ENCODE results near the gene RAPGEF1.
"Not testable (repeated sequence)": the region's sequence is repeated elsewhere in the genome, so short reads cannot be mapped to it uniquely, and the experiment has no call there.

RAPGEF1 gene

GRCh38 chr9:131669269-131670157 lies 70.4 kb downstream of the RAPGEF1 start:
- peak overlapping the region; percentile 14; the same call in 1 of the 2 replicates for H3K9ac ChIP-seq (ENCODE audit: low read depth, low read length)
- H3K4me3 ChIP-seq (ENCODE audit: low read length): no peak overlapping the region
- no peaks in the 10 kb centered on the region for H3K27me3 ChIP-seq (ENCODE audit: insufficient read depth, low read length)
- no peaks in the 10 kb centered on the region for H3K9me3 ChIP-seq (ENCODE audit: insufficient read depth, low read depth, low read length)
- H3K36me3 ChIP-seq (ENCODE audit: insufficient read depth, low read depth, low read length): no peaks in the 10 kb centered on the region
- H3K4me1 ChIP-seq (ENCODE audit: insufficient read depth, low read length): peaks cover 30% of the 10 kb centered on the region
- H3K27ac ChIP-seq (ENCODE audit: low read length): no peak overlapping the region

- Histone ChIP-seq H3K4me3 (ENCODE audit: low read length) (no peak overlapping the region), H3K27me3 (ENCODE audit: insufficient read depth, low read length) (no peaks in the 10 kb centered on the region), H3K36me3 (ENCODE audit: insufficient read depth, low read depth, low read length) (no peaks in the 10 kb centered on the region), H3K27ac (ENCODE audit: low read length) (no peak overlapping the region), H3K4me1 (ENCODE audit: insufficient read depth, low read length) (peaks cover 26% of the 10 kb centered on the region), H3K9ac (ENCODE audit: low read depth, low read length) (no peak overlapping the region; the same call in 1 of the 2 replicates), H3K9me3 (ENCODE audit: insufficient read depth, low read depth, low read length) (no peaks in the 10 kb centered on the region)
These were observed 71.2 kb downstream of the RAPGEF1 start for GRCh38 chr9:131668439-131669268.

DNA sequence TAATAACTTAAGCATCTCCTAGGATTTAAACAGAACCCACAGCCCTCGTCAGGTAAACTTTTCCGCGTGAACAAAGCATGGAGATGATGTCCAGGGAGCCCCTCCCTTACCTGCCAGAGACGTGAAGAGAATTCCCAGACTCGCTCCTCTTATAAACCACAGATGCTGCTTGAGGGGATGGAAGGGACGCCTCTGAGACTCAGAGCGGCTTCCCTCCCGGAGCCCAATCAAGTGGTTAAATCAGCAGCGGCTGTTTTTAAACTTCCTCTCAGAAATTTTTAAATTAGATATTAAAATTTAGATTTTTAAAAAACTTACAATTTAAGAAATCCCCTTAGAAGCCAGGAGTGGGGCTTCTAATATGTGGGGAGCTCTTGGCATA lies 71.8 kb downstream of the RAPGEF1 start:
- Histone ChIP-seq H3K9ac (ENCODE audit: low read depth, low read length) (no peak overlapping the region), H3K9me3 (ENCODE audit: insufficient read depth, low read depth, low read length) (no peaks in the 10 kb centered on the region), H3K4me1 (ENCODE audit: insufficient read depth, low read length) (peaks cover 26% of the 10 kb centered on the region), H3K27me3 (ENCODE audit: insufficient read depth, low read length) (no peaks in the 10 kb centered on the region), H3K4me3 (ENCODE audit: low read length) (no peak overlapping the region), H3K36me3 (ENCODE audit: insufficient read depth, low read depth, low read length) (no peaks in the 10 kb centered on the region), H3K27ac (ENCODE audit: low read length) (no peak overlapping the region)

DNA sequence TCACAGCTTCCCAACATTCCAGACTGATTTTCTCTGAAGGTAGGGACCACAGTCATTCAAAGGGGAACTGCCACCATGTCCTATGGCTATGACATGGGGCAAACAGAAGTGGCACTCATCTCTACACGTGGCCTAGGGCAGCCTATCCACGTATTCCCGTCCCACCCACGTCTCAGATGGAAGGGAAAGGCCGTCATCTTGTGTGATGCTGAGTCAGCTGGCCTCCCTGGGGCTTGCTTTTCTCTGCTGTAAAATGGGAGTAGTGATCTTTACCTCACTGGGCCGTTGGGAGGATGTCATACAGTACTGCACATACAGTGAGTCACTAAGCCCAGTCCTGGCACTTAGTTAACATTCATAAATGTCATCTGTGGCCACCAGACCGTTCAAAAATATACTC lies 72.3 kb downstream of the RAPGEF1 start:
- H3K4me1 ChIP-seq (ENCODE audit: insufficient read depth, low read length): peaks cover 26% of the 10 kb centered on the region
- no peak overlapping the region for H3K27ac ChIP-seq (ENCODE audit: low read length)
- no peaks in the 10 kb centered on the region for H3K27me3 ChIP-seq (ENCODE audit: insufficient read depth, low read length)
- H3K36me3 ChIP-seq (ENCODE audit: insufficient read depth, low read depth, low read length): no peaks in the 10 kb centered on the region
- no peaks in the 10 kb centered on the region for H3K9me3 ChIP-seq (ENCODE audit: insufficient read depth, low read depth, low read length)
- H3K9ac ChIP-seq (ENCODE audit: low read depth, low read length): no peak overlapping the region
- H3K4me3 ChIP-seq (ENCODE audit: low read length): no peak overlapping the region

- no peak overlapping the region for H3K27ac ChIP-seq (ENCODE audit: low read length)
These were observed 73.1 kb downstream of the RAPGEF1 start for GRCh38 chr9:131666774-131667173.

GRCh38 chr9:131666029-131666428 lies 73.8 kb downstream of the RAPGEF1 start:
- Histone ChIP-seq H3K27me3 (ENCODE audit: insufficient read depth, low read length) (no peaks in the 10 kb centered on the region), H3K36me3 (ENCODE audit: insufficient read depth, low read depth, low read length) (no peaks in the 10 kb centered on the region), H3K4me3 (ENCODE audit: low read length) (no peak overlapping the region), H3K4me1 (ENCODE audit: insufficient read depth, low read length) (peaks cover 30% of the 10 kb centered on the region), H3K9ac (ENCODE audit: low read depth, low read length) (no peak overlapping the region), H3K27ac (ENCODE audit: low read length) (no peak overlapping the region), H3K9me3 (ENCODE audit: insufficient read depth, low read depth, low read length) (no peaks in the 10 kb centered on the region)

More at GRCh38 chr9:131666774-131667173, 73.1 kb downstream of the RAPGEF1 start:
- Histone ChIP-seq H3K9me3 (ENCODE audit: insufficient read depth, low read depth, low read length) (no peaks in the 10 kb centered on the region), H3K9ac (ENCODE audit: low read depth, low read length) (no peak overlapping the region), H3K4me3 (ENCODE audit: low read length) (no peak overlapping the region), H3K36me3 (ENCODE audit: insufficient read depth, low read depth, low read length) (no peaks in the 10 kb centered on the region), H3K4me1 (ENCODE audit: insufficient read depth, low read length) (peaks cover 29% of the 10 kb centered on the region), H3K27me3 (ENCODE audit: insufficient read depth, low read length) (no peaks in the 10 kb centered on the region)

DNA sequence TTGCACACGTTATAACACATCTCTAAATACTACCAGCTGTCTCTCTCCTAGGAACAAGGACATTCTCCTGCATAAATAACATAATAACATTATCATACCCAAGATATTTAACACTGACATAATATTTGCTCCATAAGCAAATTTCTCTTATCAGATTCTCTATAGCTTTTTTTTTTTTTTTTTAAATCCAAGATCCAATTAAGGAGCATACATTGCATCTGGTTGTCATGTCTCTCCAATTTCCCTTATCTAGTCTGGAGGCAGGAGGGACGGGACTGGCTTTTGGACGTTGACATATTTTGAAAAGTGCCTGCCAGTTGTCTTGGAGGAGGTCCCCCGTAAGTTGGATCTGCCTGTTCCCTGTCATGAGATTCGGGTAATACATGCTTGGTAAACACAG lies 76.6 kb downstream of the RAPGEF1 start:
- H3K9ac ChIP-seq (ENCODE audit: low read depth, low read length): no peak overlapping the region
- no peaks in the 10 kb centered on the region for H3K27me3 ChIP-seq (ENCODE audit: insufficient read depth, low read length)
- no peaks in the 10 kb centered on the region for H3K9me3 ChIP-seq (ENCODE audit: insufficient read depth, low read depth, low read length)
- no peaks in the 10 kb centered on the region for H3K36me3 ChIP-seq (ENCODE audit: insufficient read depth, low read depth, low read length)
- H3K4me3 ChIP-seq (ENCODE audit: low read length): no peak overlapping the region
- H3K4me1 ChIP-seq (ENCODE audit: insufficient read depth, low read length): peaks cover 25% of the 10 kb centered on the region
- no peak overlapping the region for H3K27ac ChIP-seq (ENCODE audit: low read length)

DNA sequence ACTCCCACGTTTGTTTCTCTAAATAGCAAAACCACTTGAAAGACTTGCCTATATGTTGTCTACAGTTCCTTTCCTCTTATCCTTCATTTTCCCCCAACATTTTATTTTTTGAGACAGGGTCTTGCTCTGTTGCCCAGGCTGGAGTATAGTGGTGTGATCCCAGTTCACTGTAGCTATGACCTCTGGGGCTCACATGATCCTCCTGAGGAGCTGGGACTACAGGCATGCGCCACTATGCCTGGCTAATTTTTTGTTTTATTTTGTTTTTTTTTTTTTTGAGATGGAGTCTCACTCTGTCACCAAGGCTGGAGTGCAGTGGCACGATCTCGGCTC lies 77.6 kb downstream of the RAPGEF1 start:
- not testable (repeated sequence) for H3K9ac ChIP-seq (ENCODE audit: low read depth, low read length)

DNA sequence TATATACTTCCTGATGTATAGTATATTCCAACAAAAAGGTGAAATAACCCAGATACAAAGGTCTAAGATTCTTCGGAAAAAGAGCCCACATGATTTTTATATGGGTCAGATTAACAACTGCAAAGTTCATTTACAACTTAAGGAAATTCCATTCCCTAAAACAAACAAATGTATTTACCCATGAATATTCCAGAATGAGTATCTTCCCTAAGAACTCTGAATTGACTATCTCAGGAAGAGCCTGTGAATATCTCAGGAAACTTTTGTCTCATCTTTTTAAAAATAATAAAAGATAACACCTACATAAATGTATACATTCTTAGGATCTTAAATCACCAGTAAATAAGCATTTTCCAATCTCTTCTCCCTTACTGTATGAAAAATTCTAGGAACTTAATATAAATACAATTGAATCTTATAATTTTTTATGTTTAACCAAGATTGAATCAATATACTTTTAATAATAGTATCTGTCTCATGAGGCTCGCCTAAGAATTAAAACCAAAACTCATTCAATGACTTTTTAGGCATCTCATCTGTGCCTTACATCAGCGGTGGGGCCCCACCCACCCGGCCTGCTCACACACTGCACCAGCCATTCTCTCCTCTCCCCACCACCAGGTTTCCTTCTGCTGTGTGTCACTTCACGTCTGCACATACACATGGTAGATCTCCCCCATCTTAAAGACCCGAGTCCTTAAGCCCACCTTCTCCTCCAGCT lies 78.1 kb downstream of the RAPGEF1 start:
- no peak overlapping the region for H3K4me3 ChIP-seq (ENCODE audit: low read length)
- no peaks in the 10 kb centered on the region for H3K36me3 ChIP-seq (ENCODE audit: insufficient read depth, low read depth, low read length)
- no peak overlapping the region for H3K9ac ChIP-seq (ENCODE audit: low read depth, low read length)
- H3K9me3 ChIP-seq (ENCODE audit: insufficient read depth, low read depth, low read length): no peaks in the 10 kb centered on the region
- H3K27me3 ChIP-seq (ENCODE audit: insufficient read depth, low read length): no peaks in the 10 kb centered on the region
- H3K4me1 ChIP-seq (ENCODE audit: insufficient read depth, low read length): peaks cover 31% of the 10 kb centered on the region
- no peak overlapping the region for H3K27ac ChIP-seq (ENCODE audit: low read length)

More for the DNA sequence above, 77.6 kb downstream of the RAPGEF1 start:
- not testable (repeated sequence) for H3K4me3 ChIP-seq (ENCODE audit: low read length); H3K36me3 ChIP-seq (ENCODE audit: insufficient read depth, low read depth, low read length); H3K9me3 ChIP-seq (ENCODE audit: insufficient read depth, low read depth, low read length); H3K27ac ChIP-seq (ENCODE audit: low read length); H3K27me3 ChIP-seq (ENCODE audit: insufficient read depth, low read length)
- peaks cover 31% of the 10 kb centered on the region for H3K4me1 ChIP-seq (ENCODE audit: insufficient read depth, low read length)

DNA sequence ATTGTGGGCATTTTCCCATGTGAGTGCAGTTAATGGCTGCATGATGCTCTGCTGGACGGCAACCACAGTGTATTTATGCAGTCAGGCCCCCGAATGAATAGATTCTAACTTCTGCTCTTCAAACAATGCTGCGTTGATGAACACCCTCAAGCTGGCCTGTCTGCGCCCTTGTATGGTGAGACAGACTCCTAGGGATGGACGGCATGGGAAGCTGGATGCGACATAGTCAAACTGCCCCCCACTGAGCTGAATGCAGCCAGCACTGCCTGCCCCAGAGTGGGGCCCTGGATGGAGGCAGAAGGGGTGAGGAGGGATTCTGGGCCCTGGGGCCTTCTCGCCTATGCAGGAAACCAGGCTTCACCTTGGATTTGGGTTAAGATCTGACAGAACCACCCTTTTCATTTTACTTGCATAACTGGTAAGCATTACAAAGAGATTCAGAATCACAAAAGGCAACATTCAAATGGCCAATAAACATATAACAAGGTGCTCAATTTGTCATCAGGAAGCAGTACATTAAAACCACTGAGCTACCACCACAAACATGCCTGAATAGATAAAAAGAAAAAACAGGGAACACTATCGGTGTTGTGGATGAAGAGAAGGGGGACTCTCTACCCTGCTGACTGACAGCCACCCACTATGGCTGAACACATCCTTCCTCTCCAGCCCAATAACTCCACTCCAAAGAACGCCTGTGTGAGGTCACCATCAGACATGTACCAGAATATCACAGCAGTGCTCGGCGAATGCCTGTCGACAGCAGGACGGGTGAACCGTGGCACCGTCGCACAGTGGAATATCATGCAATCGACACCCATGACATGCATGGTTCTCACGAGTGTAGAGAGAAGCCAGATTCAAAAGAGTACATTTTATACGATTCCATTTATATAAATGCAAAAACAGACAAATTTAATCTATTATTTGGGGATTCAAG lies 79.1 kb downstream of the RAPGEF1 start:
- Histone ChIP-seq H3K27me3 (ENCODE audit: insufficient read depth, low read length) (no peaks in the 10 kb centered on the region), H3K27ac (ENCODE audit: low read length) (peak overlapping the region; percentile 3), H3K4me1 (ENCODE audit: insufficient read depth, low read length) (peaks cover 31% of the 10 kb centered on the region), H3K9me3 (ENCODE audit: insufficient read depth, low read depth, low read length) (no peaks in the 10 kb centered on the region), H3K9ac (ENCODE audit: low read depth, low read length) (peak overlapping the region; percentile 40; the same call in 1 of the 2 replicates), H3K36me3 (ENCODE audit: insufficient read depth, low read depth, low read length) (no peaks in the 10 kb centered on the region), H3K4me3 (ENCODE audit: low read length) (no peak overlapping the region)
